Vein endothelial cell (primary cell): ENCODE measurements around the gene PPP1R2C. TPM values are rescaled to one million over a fixed set of nuclear protein-coding genes. Genes with fewer than 3 reads are reported as not detected.

Experiments used
- total RNA-seq: library from RNA; depleted of rRNA; stranded (reverse); fragments of >200 nt; gene quantifications from 2 replicates; pipeline ENCODE4 v1.2.3, GENCODE V29; 2012

PPP1R2C gene
- total RNA-seq, result not detected in 2 replicates

DNA sequence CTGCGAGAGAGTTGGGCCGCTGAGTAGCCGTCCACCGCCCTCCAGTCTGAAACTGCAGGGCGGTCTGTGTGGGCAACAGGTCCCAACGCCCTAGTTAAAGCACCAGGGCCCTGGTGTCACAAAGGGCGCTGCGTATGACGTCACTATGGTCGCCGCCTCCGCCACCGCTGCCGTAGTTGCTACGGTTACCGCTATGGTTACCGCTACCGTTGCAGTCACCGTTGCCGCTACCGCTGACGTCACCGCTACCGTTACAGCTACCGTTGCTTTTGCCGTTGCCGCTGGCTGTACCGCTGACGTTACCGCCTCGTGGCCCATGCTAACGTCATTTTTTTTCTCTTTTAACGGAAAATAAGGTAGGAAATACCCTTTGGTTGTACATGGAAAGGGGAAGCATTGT is at the start of gene PPP1R2C:
Gene PPP1R2C, minus strand, starts transcription at position 68 of the 400 bp plus-strand sequence. CDS start 84 bp downstream, outside the sequence.

